GM19463 (cell line): ENCODE measurements around the gene PSMC3.

Experiments
- ATAC-seq: cut with Tn5 transposase; IDR thresholded peaks from one replicate; pipeline ENCODE4 v1.9.1; 2021; ENCODE audit warnings: mild to moderate bottlenecking, moderate library complexity; ENCODE audit not compliant: unreplicated experiment

PSMC3 gene

GRCh38 chr11:47426062-47426956 is at the start of gene PSMC3:
Gene PSMC3 (minus strand): TSS chr11:47426439. CDS start chr11:47426279, 160 bp downstream.
- ATAC-seq = peak; percentile 91

GRCh38 chr11:47470671-47471070 is 44.4 kb upstream of the PSMC3 start:
- no peak for ATAC-seq

- ATAC-seq = no peak
These were observed 43.3 kb upstream of the PSMC3 start for GRCh38 chr11:47469361-47470179.

GRCh38 chr11:47468598-47469214 is 42.5 kb upstream of the PSMC3 start:
- no peak for ATAC-seq

GRCh38 chr11:47467357-47467756 is 41.1 kb upstream of the PSMC3 start:
- no peak for ATAC-seq

GRCh38 chr11:47466701-47467250 is 40.5 kb upstream of the PSMC3 start:
- ATAC-seq = no peak

- ATAC-seq = no peak
These were observed 40.0 kb upstream of the PSMC3 start for GRCh38 chr11:47466201-47466600.

- no peak for ATAC-seq
These were observed 38.2 kb upstream of the PSMC3 start for GRCh38 chr11:47464483-47464882.

GRCh38 chr11:47461876-47462275 is 35.6 kb upstream of the PSMC3 start:
- no peak for ATAC-seq

GRCh38 chr11:47460571-47461235 is 34.5 kb upstream of the PSMC3 start:
- ATAC-seq = no peak

- ATAC-seq = peak; percentile 88
These were observed 28.0 kb upstream of the PSMC3 start for GRCh38 chr11:47454258-47454671.

GRCh38 chr11:47453365-47453764 is 27.1 kb upstream of the PSMC3 start:
- ATAC-seq = no peak

GRCh38 chr11:47451990-47452389 is 25.8 kb upstream of the PSMC3 start:
- no peak for ATAC-seq

- no peak for ATAC-seq
These were observed 25.2 kb upstream of the PSMC3 start for GRCh38 chr11:47451436-47451835.

GRCh38 chr11:47449541-47449940 is 23.3 kb upstream of the PSMC3 start:
- ATAC-seq = no peak

GRCh38 chr11:47448566-47449427 is 22.6 kb upstream of the PSMC3 start, which contains the start of gene RAPSN:
Gene RAPSN (minus strand): TSS chr11:47449136. CDS start chr11:47448964, 172 bp downstream.
- no peak for ATAC-seq

- ATAC-seq = no peak
These were observed 21.7 kb upstream of the PSMC3 start for GRCh38 chr11:47447906-47448305.

GRCh38 chr11:47446833-47447232 is 20.6 kb upstream of the PSMC3 start:
- no peak for ATAC-seq

GRCh38 chr11:47445840-47446239 is 19.6 kb upstream of the PSMC3 start:
- ATAC-seq = no peak
